Activated T-helper 9 cell treated with anti-CD3 and anti-CD28 coated beads, Interleukin-2, amount 50 U/mL, for 16 hours (primary cell): Measurements from ENCODE around the gene NEK5.
A peak's percentile ranks its signal among the peaks of the same experiment; 100 is the strongest.
"Not testable (repeated sequence)": the region's sequence is repeated elsewhere in the genome, so short reads cannot be mapped to it uniquely, and the experiment has no call there.

Experiments
- DNase-seq: peaks from one replicate; pipeline ENCODE4 v3.0.0-alpha.2; 2020; ENCODE audit warnings: low read depth

NEK5 gene, protein sequence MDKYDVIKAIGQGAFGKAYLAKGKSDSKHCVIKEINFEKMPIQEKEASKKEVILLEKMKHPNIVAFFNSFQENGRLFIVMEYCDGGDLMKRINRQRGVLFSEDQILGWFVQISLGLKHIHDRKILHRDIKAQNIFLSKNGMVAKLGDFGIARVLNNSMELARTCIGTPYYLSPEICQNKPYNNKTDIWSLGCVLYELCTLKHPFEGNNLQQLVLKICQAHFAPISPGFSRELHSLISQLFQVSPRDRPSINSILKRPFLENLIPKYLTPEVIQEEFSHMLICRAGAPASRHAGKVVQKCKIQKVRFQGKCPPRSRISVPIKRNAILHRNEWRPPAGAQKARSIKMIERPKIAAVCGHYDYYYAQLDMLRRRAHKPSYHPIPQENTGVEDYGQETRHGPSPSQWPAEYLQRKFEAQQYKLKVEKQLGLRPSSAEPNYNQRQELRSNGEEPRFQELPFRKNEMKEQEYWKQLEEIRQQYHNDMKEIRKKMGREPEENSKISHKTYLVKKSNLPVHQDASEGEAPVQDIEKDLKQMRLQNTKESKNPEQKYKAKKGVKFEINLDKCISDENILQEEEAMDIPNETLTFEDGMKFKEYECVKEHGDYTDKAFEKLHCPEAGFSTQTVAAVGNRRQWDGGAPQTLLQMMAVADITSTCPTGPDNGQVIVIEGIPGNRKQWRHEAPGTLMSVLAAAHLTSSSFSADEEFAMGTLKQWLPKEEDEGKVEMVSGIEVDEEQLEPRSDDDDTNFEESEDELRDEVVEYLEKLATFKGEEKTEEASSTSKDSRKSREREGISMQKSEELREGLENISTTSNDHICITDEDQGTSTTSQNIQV

DNA sequence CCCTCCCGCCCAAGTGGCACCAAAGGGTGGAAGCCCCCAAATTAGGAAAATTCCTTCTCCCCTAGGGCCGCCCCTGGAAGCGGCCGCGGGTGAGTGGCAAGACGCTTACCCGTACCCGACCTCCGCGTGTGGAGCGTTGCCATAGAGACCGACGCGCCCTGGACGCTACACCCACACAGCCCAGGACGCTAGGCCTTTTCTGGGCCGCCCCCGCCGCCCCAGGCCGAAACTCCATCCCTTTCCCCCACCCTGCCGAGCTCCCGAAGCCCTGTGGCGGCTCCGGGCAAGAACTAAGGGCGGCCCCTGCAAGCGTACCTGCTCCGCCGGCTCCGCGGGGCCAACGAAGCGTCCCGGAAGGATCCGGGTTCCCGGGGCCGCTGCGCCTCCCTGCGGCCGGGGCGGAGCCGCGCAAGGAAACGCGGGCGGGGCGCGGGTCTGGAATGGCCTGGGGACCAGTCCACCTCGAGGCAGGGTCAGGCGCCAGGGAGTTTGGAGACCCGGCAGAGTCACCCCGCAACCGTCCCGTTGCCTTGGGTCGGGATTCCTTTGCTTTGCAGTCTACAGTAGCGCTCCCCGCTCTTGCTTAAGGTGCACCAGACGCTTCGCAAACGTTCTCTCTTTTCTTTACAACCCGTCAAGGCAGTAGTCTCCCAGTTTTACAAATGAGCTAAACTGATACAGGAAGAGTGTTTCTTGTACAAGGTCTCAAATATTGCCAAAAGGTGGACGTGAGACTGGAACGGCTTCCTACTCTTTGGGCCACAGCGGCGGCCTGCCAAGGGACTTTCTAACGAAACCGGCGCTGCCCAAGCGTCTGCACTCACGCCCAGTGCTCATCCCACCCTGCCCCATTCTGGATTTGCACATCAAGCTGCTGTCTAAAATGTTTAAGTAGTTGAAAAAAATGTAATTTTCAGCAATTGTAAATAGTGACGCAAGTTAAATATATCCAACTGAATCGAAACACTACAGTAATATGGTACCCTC, at the start of gene NEK5:
NEK5 (minus strand) TSS at position 360 of the 987 bp plus-strand sequence. CDS start 1,591 bp downstream, outside the sequence.
- peak; percentile 37 for DNase-seq

DNA sequence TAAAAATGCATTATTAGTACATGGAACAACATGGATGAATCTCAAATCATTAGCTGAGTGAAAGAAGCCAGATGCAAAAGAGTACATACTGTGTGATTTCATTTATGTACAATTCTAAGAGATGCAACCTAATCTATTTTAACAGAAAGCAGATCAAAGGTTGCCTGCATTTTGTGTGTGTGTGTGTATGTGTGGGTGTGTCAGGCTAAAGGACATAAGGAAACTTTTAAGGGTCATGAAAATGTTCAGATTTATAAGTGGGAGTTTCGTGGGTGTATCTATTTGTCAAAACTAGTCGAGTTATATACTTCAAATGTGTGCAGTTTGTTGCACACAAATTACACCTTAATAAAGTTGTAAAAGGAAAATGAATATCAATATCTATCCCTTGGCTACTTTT, 48.4 kb upstream of the NEK5 start:
- DNase-seq: no peak

DNA sequence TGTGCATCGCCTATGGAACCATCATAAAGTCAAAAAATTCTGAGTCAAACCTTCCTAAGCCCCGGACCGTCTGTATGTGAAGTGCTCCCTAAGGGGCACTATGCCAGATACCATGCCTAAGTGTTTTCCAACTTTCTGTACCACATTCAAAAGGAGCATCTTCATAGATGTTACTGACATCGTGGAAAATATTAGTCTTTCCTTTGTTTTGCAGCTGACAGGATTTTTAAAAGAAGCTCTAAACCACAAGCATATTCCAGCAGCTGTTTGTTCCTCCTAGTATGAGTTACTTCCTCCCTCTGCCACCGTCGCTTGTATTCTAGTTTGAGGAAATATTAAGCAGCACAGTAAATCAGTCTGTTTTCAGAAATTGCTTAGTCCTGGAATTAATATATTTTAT, 45.1 kb upstream of the NEK5 start:
- not testable (repeated sequence) for DNase-seq

DNA sequence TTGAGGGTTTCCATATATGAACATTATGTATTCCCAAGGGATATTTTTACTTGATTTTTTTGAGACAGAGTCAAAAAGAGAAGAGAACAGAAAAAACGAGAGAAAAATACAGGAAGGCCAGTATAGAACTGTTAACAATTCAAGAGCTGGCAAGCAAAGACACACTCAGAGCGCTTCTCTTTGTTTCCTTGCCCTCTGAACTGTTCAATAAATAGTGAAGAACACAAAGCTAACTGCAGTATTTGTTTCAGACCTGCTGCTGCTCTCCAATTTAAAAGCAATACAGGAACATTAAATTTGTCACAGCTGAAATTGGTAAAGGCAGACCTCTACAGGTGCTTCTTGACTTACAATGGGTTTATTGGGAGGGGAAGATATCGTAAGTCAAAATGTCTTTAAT, 44.5 kb upstream of the NEK5 start:
- DNase-seq: no peak

DNA sequence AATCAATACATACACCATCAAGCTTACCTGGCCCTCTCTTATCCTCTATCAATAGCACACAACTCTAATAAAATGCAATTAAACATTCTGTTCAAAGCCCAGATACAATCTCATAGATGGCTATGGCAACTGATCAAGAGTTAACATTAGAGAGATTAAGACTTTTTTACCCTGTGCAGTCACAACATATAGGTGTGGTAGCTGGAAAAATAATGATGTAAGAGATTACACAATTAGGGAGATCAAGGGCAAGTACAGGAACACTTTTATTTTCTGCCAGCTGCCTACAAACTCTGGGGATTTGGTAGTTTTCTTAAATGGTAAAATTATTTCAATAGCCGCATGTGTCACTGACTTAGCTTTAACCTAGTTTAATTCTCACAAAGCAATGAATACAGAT, 42.8 kb upstream of the NEK5 start:
- not testable (repeated sequence) for DNase-seq

DNA sequence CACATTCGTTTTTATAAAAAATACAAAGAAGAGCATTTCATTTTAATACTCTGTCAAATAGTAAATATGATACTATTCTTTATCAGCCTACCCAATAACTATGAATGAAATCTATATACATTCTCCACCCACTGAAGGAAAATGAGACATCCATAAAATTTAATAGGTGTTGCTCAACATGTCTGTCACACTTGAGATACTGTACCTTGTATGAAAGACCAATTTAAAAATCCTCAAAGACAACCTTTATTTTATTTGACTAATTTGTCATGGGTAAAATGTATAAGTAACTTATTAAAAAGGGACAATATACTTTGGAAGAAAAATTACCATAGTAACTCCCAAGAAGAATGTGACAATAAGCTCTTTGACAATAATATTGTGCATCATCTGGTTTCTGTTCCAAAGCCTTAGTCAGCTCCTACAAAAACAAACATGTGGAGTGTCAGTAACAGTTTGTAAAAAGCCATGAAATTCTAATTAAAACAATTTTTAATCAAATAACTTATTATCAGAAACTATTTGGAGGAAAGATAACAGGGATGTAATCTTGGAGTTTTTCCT, 42.0 kb upstream of the NEK5 start:
- not testable (repeated sequence) for DNase-seq

DNA sequence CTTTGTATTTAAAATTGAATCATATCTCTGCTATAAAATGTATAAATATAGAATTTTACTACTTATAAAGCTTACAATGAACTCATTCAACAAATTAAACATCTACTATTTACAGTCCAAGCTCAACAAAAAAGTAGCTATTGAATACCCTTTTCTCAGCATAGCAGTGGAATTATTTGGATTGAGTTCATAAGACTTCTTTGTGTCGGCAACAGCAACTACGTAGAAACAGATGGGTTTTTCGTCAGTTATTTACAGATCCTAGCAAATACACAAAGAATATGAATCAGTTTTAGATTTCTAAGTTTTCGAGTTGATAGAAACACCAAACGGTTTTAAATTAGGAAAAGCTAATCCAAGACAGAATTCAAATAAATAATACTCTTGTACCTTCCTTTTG, 41.0 kb upstream of the NEK5 start:
- no peak for DNase-seq

DNA sequence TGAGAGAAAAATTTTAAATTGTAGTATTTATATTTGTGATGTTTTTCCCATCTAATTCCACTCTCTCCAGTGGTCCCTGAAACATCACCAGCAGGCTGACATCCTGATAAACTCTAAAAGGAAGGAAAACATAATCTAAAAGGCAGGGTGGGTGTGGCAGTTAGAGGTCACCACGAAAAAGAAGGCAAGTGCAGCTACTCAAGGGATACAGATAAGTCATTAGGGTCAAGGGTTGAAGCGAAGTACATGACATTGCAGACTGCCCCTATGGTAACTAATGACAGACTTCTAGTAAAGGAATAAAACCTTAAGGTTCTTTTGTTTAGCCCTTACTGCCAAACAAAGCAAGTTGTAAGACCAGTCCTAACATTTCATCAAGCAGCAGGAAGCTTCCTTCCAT, 36.5 kb upstream of the NEK5 start:
- DNase-seq: no peak

DNA sequence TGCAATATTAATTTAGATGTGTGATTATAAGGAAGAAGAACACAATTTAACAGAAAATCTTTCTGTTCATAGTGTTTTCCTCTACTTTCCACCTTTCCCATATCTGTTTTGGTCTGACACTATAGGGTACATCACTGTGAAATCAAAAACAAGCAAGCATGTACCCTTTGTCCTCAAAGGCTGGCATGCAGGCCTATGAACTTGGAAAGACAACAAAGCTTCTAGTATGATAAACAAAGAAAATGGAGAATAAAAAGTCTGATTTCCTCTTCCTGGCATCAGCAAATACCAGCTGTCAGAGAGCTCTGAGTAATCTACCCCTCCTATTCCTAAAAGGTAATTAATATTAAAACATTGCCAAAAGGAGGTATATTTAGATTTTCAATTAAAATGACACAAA, 36.1 kb upstream of the NEK5 start:
- no peak for DNase-seq

DNA sequence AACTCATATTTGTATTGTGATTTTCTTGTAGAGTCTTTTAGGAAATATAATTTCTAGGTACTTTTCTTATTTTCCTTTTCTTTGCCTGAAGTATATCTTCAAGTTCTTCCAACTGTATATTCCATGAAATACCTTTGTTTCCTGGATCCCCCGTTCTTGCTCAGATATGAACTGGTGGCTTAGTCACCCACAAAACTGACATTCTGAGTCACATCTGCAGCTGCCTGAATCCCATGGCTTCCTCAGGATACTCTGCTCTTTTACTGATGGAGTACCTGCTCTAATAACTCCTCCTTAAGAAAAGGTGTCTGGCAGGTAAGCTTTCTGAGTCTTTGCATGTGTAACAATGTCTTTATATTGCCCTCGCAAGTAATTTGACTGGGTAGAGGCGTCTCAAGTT, 35.0 kb upstream of the NEK5 start:
- not testable (repeated sequence) for DNase-seq

DNA sequence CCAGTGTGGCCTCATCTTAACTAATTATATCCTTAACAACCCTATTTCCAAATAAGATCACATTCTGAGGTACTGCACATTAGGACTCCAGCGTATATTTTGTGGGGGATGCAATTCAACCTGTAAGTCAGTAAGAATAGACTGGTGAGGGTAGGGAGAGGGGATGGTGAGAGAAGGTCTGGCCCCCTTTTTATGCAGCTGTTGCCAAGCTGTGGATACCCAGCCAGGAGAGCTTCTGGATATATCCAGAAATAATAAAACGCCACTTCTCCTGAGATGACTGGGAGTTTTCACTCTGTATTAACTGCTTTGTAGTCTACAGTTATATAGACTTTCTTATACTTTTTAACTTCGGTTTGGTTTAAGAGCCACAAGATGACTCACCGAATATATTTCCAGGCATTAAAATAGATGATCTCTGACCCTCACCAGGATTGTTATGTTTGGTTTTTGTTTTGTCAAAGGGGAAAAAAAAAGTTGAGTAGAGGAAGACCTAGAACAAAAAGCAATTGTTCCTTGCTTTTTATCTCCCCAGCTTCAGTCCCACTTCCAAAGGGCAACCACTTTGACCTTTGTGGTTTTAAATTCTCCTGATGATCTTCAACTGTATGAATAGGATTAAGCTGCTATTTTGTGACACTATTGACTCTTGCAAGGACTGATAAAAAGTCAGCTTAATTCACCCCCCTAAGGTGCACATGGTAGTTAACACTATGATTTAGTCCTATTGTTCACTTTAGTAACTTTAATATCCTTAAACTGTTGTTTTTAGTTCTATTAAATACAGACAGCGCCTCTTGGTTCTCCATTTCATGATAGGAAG, 33.6 kb upstream of the NEK5 start:
- no peak for DNase-seq

DNA sequence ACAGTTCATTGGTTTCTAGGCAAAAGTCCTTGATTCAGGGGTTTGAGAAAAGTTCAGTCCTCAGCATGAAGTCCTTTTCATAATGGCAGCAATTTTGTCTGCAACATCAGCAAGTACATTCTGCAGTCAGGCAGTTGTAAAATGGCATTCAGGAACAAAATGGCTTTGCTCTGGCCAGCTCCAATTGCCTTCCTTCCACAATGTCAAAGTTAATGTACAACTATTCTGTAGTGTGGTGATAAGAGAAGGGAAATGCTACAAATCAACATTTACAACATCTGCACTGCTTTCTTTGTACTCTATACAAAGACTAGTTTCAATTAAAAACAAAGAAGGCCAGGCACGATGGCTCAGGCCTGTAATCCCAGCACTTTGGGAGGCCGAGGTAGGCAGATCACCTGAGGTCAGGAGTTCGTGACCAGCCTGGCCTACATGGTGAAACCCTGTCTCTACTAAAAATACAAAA, 32.3 kb upstream of the NEK5 start:
- DNase-seq: no peak

DNA sequence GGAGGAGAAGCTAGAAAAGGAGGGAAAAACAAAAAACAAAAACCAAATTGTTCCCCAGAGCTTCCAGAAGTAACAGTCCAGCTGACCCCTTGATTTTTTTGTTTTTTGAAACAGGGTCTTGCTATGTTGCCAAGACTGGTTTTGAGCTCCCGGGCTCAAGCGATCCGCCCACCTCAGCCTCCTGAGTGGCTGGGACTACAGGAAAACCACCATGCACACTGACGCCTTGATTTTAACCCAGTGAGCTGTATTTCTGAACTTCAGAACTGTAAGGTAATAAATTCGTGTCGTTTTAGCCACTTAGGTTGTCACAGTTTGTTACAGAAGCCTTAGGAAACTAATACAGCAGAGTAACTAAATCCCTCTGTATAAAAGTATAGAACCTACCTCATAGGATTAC, 31.6 kb upstream of the NEK5 start:
- DNase-seq: no peak

DNA sequence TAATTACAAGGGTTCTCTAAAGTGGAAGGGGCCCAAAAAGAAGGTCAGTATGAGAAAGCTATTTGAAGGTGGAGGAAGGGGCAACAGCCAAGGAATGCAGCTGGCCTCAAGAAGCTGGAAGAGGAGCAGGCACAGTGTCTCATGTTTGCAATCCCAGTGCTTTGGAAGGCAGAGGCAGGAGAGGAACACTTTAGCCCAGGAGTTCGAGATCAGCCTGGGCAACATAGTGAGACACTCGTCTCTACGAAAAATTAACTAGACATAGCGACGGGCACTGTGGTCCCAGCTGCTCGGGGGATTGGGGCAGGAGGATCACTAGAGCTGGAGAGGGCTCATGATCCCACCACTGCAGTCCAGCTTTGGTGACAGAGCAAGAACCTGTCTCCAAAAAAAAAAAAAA, 31.2 kb upstream of the NEK5 start:
- no peak for DNase-seq

DNA sequence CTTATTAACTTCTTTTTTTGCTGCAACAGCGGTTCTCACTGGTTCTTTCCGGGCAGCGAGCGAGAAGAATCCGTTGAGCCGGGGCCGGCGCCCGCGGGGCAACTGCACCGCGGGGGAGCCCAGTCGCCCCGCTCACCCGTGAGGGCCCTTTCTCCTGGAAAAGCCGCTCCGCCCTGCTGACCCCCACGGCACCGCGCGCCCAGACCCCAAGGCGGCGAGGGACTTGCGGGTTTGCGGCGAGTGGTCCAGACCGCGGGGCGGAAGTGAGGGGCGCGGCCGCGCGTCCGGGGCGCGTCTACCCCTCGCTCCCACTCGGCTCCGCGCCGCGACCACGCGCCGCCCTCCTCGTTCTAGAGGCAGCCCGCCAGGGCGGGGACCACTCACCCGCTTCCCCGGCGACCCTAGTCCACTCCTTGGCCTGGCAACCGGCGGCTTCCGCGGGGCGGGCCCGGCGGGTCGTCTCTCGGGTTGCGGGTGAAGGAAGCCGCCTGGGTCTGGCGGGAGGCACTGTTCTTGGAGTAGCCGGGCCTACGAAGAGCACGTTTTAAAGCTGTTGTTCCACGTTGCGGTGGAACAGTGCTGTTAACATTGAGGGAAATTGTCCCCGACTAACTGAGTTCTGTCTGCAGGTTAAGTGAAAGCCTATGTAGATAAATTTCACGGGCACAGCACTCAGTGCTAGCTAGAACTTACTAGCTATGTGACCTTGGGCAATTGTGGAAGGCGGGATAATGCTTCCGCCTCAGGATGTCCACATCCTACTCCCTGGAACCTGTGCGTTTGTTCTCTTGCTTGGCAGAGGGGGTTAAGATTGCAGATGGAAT, 30.5 kb upstream of the NEK5 start, which contains the start of gene NEK3:
NEK3 (minus strand) TSS at position 439 of the 824 bp plus-strand sequence. CDS start 3,406 bp downstream, outside the sequence.
- DNase-seq: peak; percentile 44

DNA sequence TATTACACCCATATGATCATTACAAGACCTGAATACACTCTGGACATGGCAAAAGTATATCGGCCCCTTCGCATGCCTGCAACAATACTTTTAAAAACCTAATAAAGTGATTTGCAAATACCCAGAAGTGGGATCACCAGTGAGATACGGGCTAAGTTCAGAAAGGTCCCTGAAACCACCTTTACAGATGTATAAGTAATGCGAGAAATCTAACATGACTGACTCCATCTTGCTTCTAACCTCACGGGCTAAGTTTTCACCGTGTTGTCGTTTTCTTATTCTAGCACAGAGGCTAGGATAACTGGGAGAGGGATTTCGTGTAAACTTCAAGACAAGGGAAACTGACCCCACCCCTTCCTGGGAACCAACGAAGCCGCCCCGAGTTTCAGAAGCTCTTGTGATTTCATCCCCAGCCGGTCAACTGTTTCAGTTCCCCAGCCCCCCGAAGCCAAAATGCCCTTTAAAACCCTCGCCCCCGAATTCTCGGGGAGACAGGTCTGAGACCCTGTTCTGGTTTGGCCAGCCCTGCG, 29.8 kb upstream of the NEK5 start:
- DNase-seq: no peak

DNA sequence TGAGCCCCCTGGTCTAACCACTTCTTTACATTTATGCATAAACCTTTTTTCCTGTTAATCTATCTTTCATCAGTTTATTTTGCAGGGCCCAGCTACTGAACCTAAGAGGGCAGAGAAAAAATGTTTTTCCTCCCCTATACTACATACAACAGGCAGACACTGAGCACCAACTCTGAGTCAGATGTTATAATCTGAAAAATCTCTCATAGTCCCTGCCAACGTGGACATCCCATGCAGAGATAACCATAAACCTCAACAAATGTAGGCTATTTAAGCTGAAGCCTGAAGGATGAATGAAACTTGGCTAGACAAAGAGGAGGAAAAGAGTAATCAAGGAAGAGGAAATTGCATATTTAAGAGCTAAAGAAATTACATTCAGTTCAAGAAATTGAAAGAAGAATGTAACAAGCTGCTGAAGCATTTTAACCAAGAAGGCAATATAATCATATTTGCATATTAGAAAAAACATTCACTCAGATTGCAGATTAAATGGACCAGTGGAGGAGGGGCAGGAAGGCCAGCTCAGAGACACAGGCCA, 27.9 kb upstream of the NEK5 start:
- DNase-seq: no peak

DNA sequence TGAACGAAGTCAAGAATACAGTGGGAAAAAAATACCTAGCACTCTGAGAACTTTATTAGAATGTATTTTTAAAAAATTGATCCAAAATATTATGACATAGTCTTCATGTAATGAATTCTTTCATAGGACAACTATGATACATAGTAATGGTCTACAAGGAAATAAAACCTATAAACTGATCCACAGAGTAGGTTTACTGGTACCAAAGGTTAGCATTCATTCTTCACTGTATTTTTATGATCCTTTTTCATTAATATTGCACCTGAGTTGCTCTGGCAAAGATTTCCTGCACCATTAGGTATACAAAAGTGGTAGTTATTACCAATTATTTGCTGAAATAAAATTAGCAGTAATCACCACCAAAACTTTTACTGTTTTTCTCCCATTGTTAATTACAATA, 26.3 kb upstream of the NEK5 start:
- no peak for DNase-seq

DNA sequence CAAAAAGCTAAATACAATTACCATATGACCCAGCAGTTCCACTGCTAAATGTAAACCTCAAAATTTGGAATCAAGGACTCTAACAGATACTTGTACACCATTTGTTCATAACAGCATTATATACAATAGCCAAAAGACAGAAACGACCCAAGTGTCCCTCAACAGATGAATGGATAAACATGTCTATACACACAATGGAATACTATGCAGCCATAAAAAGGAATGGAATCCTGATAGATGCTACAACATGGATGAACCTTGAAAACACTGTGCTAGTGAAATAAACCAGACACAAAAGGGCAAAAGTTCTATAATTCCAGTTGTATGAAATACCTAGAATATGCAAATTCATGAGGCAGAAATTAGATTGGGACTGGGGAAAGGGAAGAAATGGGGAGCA, 18.4 kb upstream of the NEK5 start:
- no peak for DNase-seq
